Neural progenitor cell (in vitro differentiated cells): ENCODE results near the gene NCKAP1.

ENCODE experiments used
- EZH2phosphoT487 ChIP-seq: fragments of 200-600 bp; sonication (generic); IDR thresholded peaks from 2 replicates; pipeline ENCODE4 v1.6.1; 2017; ENCODE audit warnings: antibody characterized with exemption
- TF ChIP-seq, protein P1 (sequence below): fragments of 200-600 bp; sonication (generic); IDR thresholded peaks from 2 replicates; pipeline ENCODE4 v1.5.1; 2017; ENCODE audit warnings: antibody characterized with exemption, mild to moderate bottlenecking

- TF ChIP-seq, protein P1, sequence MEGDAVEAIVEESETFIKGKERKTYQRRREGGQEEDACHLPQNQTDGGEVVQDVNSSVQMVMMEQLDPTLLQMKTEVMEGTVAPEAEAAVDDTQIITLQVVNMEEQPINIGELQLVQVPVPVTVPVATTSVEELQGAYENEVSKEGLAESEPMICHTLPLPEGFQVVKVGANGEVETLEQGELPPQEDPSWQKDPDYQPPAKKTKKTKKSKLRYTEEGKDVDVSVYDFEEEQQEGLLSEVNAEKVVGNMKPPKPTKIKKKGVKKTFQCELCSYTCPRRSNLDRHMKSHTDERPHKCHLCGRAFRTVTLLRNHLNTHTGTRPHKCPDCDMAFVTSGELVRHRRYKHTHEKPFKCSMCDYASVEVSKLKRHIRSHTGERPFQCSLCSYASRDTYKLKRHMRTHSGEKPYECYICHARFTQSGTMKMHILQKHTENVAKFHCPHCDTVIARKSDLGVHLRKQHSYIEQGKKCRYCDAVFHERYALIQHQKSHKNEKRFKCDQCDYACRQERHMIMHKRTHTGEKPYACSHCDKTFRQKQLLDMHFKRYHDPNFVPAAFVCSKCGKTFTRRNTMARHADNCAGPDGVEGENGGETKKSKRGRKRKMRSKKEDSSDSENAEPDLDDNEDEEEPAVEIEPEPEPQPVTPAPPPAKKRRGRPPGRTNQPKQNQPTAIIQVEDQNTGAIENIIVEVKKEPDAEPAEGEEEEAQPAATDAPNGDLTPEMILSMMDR, result no peak
- no peak for TF ChIP-seq EZH2phosphoT487
These were observed 87.7 kb downstream of the NCKAP1 start for GRCh38 chr2:182950546-182950945.
